Body of pancreas (tissue), 4 donors: ENCODE measurements around the gene TMEM145. TPM values are rescaled to one million over a fixed set of nuclear protein-coding genes. Genes with fewer than 3 reads are reported as not detected.

ENCODE experiments used
- ATAC-seq: fragments of 150-250 bp; one replicate; pipeline ENCODE4 v1.9.1; 2016
- DNase-seq, 4 donors: peaks; one replicate each; pipeline ENCODE4 v3.0.0-alpha.2; 2019
- H3K27ac ChIP-seq, 4 donors: fragments of 200-600 bp; sonication (generic); 1 replicate in 3 of 4; 2 replicates in 1 of 4; pipeline versions ENCODE4 v1.5.1 to v1.6.1; 2016 to 2019; ENCODE audit warnings: mild to moderate bottlenecking in 1 of 4, mixed read lengths in 1 of 4, moderate library complexity in 1 of 4
- H3K27me3 ChIP-seq, 2 donors: fragments of 200-600 bp; sonication (generic); one replicate each; pipeline ENCODE4 v1.6.0; 2016; ENCODE audit warnings: mild to moderate bottlenecking in 1 of 2
- H3K36me3 ChIP-seq, 2 donors: fragments of 200-600 bp; sonication (generic); replicated peaks in 1 of 2; 2 replicates each; pipeline ENCODE4 v1.5.1; 2016; ENCODE audit warnings: low read depth in 2 of 2; ENCODE audit not compliant: insufficient read depth in 1 of 2
- H3K4me1 ChIP-seq: fragments of 200-600 bp; sonication (generic); one replicate; pipeline ENCODE4 v1.6.0; 2016
- H3K4me3 ChIP-seq, 2 donors: fragments of 200-600 bp; sonication (generic); 1 replicate in 1 of 2; 2 replicates in 1 of 2; pipeline ENCODE4 v1.5.1; 2016 to 2019
- H3K9me3 ChIP-seq, 3 donors: fragments of 200-600 bp; sonication (generic); 1 replicate in 2 of 3; 2 replicates in 1 of 3; pipeline ENCODE4 v1.5.1; 2016
- CTCF ChIP-seq, 7 experiments: fragments of 450-650 bp in 4 of 7; fragments of 200-600 bp in 3 of 7; sonication (generic) in 3 of 7; IDR thresholded peaks; one replicate each; pipeline ENCODE4 v1.5.1; 2016 to 2019; ENCODE audit warnings: antibody characterized with exemption in 7 of 7
- POLR2A ChIP-seq, 3 donors: fragments of 450-650 bp; IDR thresholded peaks; one replicate each; pipeline ENCODE4 v1.6.1; 2016; ENCODE audit warnings: antibody characterized with exemption in 3 of 3, mild to moderate bottlenecking in 2 of 3
- WGBS, 2 donors: methylation state at CpG; one replicate each; pipeline ENCODE4 v1.1.5; 2017; 5-methylcytosine and 5-hydroxymethylcytosine counted together
- intact Hi-C: fragments of 100-400 bp; cut with DNase I; formaldehyde crosslinking; loops from one replicate; pipeline ENCODE4 v1.15.1; 2023
- total RNA-seq, 2 donors: library from RNA; depleted of rRNA; stranded (reverse); fragments of >200 nt; gene quantifications; one replicate each; pipeline ENCODE4 v1.1.0, GENCODE V29; 2016

The TMEM145 gene
- total RNA-seq, 2 donors from 2014 or later = not detected

- DNase-seq (no peak), ATAC-seq (no peak)
- H3K27ac ChIP-seq = no peak overlapping the region
- no peaks in the 10 kb centered on the region for H3K36me3 ChIP-seq
- no peaks in the 10 kb centered on the region for H3K27me3 ChIP-seq
- WGBS, 2 donors = 36 to 38% methylated on average over 23 to 26 of the region's 26 CpGs
- no peaks in the 10 kb centered on the region for H3K9me3 ChIP-seq
- TF ChIP-seq POLR2A (IDR thresholded peaks at IDR 0.05) (no peak), CTCF (IDR thresholded peaks at IDR 0.05) (no peak)
- intact Hi-C loops = no loop called here
- H3K4me1 ChIP-seq = peaks cover 15% of the 10 kb centered on the region
- H3K4me3 ChIP-seq = no peak overlapping the region
Observed at GRCh38 chr19:42313840-42314755, 989 bp downstream of the TMEM145 start.

- intact Hi-C loops = no loop called here
- DNase-seq = no peak
- no peak overlapping the region for H3K27ac ChIP-seq
- no peaks in the 10 kb centered on the region for H3K27me3 ChIP-seq
- no peaks in the 10 kb centered on the region for H3K9me3 ChIP-seq
- no peaks in the 10 kb centered on the region for H3K36me3 ChIP-seq
- peaks cover 15% of the 10 kb centered on the region for H3K4me1 ChIP-seq
- WGBS, 2 donors = 72 to 77% methylated on average over 4 to 5 of the region's 5 CpGs
- TF ChIP-seq CTCF (IDR thresholded peaks at IDR 0.05) (no peak), POLR2A (IDR thresholded peaks at IDR 0.05) (no peak)
- no peak overlapping the region for H3K4me3 ChIP-seq
- ATAC-seq = no peak
Observed at GRCh38 chr19:42315024-42315423, 1.9 kb downstream of the TMEM145 start.

GRCh38 chr19:42316223-42317211 lies 3.4 kb downstream of the TMEM145 start:
- Histone ChIP-seq H3K27ac (no peak overlapping the region), H3K27me3 (no peaks in the 10 kb centered on the region), H3K36me3 (no peaks in the 10 kb centered on the region), H3K4me3 (no peak overlapping the region), H3K4me1 (peaks cover 15% of the 10 kb centered on the region), H3K9me3 (no peaks in the 10 kb centered on the region)
- TF ChIP-seq CTCF (IDR thresholded peaks at IDR 0.05) (no peak), POLR2A (IDR thresholded peaks at IDR 0.05) (no peak)
- DNase-seq = no peak
- intact Hi-C loops = no loop called here
- WGBS, 2 donors = 46% methylated on average over 20 to 28 of the region's 28 CpGs
- ATAC-seq = no peak

- WGBS, 2 donors = 81 to 84% methylated on average over 13 of the region's 13 CpGs
- no peaks in the 10 kb centered on the region for H3K9me3 ChIP-seq
- H3K4me3 ChIP-seq = no peak overlapping the region
- H3K36me3 ChIP-seq = no peaks in the 10 kb centered on the region
- H3K27ac ChIP-seq = no peak overlapping the region
- DNase-seq = no peak
- intact Hi-C loops = no loop called here
- no peak for ATAC-seq
- TF ChIP-seq CTCF (IDR thresholded peaks at IDR 0.05) = no peak
- TF ChIP-seq POLR2A (IDR thresholded peaks at IDR 0.05) = no peak
- H3K27me3 ChIP-seq = no peaks in the 10 kb centered on the region
- H3K4me1 ChIP-seq = peaks cover 14% of the 10 kb centered on the region
Observed at GRCh38 chr19:42317535-42317934, 4.4 kb downstream of the TMEM145 start.
